ENCODE measurements around the gene GALNT1.

DNA sequence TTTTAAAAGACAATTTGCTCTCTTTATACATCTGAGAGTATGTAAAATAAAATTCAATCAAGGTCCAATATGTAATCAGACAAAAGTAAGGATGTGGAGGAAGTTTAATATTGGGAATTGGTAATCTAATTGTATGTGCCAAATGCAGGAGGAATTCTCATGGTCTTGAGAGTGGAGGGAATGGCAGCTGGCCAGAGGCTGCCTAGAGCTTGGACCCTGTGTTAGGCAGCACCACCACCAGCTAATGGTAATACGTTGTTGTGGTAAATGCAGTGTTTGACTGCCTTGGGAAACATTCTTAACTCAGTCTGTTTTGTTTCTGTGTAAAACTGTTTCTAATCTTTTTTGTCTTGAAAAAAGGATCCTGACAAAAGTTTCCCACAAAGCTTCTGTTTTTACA, 30.0 kb downstream of the GALNT1 start:
- TF ChIP-seq, protein P1, sequence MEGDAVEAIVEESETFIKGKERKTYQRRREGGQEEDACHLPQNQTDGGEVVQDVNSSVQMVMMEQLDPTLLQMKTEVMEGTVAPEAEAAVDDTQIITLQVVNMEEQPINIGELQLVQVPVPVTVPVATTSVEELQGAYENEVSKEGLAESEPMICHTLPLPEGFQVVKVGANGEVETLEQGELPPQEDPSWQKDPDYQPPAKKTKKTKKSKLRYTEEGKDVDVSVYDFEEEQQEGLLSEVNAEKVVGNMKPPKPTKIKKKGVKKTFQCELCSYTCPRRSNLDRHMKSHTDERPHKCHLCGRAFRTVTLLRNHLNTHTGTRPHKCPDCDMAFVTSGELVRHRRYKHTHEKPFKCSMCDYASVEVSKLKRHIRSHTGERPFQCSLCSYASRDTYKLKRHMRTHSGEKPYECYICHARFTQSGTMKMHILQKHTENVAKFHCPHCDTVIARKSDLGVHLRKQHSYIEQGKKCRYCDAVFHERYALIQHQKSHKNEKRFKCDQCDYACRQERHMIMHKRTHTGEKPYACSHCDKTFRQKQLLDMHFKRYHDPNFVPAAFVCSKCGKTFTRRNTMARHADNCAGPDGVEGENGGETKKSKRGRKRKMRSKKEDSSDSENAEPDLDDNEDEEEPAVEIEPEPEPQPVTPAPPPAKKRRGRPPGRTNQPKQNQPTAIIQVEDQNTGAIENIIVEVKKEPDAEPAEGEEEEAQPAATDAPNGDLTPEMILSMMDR (IDR thresholded peaks at IDR 0.05), result no peak
- no peak for TF ChIP-seq POLR2A (IDR thresholded peaks at IDR 0.05)
